Naive B cell (primary cell): ENCODE results near the gene TRERF1. TPM values are rescaled to one million over a fixed set of nuclear protein-coding genes. Genes with fewer than 3 reads are reported as not detected.

ENCODE experiments used
- ATAC-seq, 2 donors: fragments of 150-1000 bp; cut with Tn5 transposase; 2 replicates each; pipeline ENCODE4 v1.10.0; 2021; ENCODE audit warnings: low read depth in 2 of 2, mild to moderate bottlenecking in 2 of 2, moderate library complexity in 2 of 2
- DNase-seq: peaks from one replicate; pipeline ENCODE4 v3.0.0; 2022
- H3K27ac Mint-ChIP-seq, 6 donors: one replicate each; pipeline ENCODE4 v1.8.0; 2020 to 2022; ENCODE audit warnings: mild to moderate bottlenecking in 6 of 6, mixed read lengths in 6 of 6, moderate library complexity in 5 of 6, inconsistent platforms in 2 of 6
- H3K27me3 Mint-ChIP-seq, 3 donors: one replicate each; pipeline ENCODE4 v1.8.0; 2021 to 2022; ENCODE audit warnings: mixed read lengths in 3 of 3, mild to moderate bottlenecking in 1 of 3
- H3K36me3 Mint-ChIP-seq, 2 donors: one replicate each; pipeline ENCODE4 v1.8.0; 2020 to 2022; ENCODE audit warnings: mixed read lengths in 2 of 2, inconsistent platforms in 1 of 2, mild to moderate bottlenecking in 1 of 2
- H3K4me1 Mint-ChIP-seq, 3 donors: one replicate each; pipeline ENCODE4 v1.8.0; 2020 to 2022; ENCODE audit warnings: mixed read lengths in 3 of 3, inconsistent platforms in 1 of 3, mild to moderate bottlenecking in 1 of 3, moderate library complexity in 1 of 3
- H3K4me3 Mint-ChIP-seq, 8 donors: one replicate each; pipeline ENCODE4 v1.8.0; 2020 to 2022; ENCODE audit warnings: mild to moderate bottlenecking in 8 of 8, mixed read lengths in 8 of 8, moderate library complexity in 8 of 8, inconsistent platforms in 2 of 8
- H3K9me3 Mint-ChIP-seq, 7 donors: one replicate each; pipeline ENCODE4 v1.8.0; 2020 to 2022; ENCODE audit warnings: mixed read lengths in 7 of 7, mild to moderate bottlenecking in 5 of 7, inconsistent platforms in 2 of 7, moderate library complexity in 1 of 7
- polyA plus RNA-seq, 6 donors: library from polyadenylated mRNA; unstranded; fragments of 300-500 nt; fragmentation: Illumina TruSeq; gene quantifications; one replicate each; pipeline ENCODE4 v1.2.3, GENCODE V29; 2021; ENCODE audit warnings: low read depth in 6 of 6

Gene TRERF1
- polyA plus RNA-seq, 6 donors from 2014 or later, result 0.07 to 0.13 (median 0.08) TPM; not detected in 3

GRCh38 chr6:42462474-42462972, 10.8 kb upstream of the TRERF1 start:
- peaks cover 0 to under 1% of the 10 kb centered on the region in 2 donors for H3K36me3 Mint-ChIP-seq
- ATAC-seq, result no peak
- H3K4me3 Mint-ChIP-seq, result no peak overlapping the region
- no peak for DNase-seq
- H3K4me1 Mint-ChIP-seq, result no peaks in the 10 kb centered on the region
- H3K27ac Mint-ChIP-seq, result no peak overlapping the region
- H3K27me3 Mint-ChIP-seq, result peaks cover 2 to 12% (median 4%) of the 10 kb centered on the region in 3 donors
- peaks cover 0 to 6% (median under 1%) of the 10 kb centered on the region in 7 donors for H3K9me3 Mint-ChIP-seq

DNA sequence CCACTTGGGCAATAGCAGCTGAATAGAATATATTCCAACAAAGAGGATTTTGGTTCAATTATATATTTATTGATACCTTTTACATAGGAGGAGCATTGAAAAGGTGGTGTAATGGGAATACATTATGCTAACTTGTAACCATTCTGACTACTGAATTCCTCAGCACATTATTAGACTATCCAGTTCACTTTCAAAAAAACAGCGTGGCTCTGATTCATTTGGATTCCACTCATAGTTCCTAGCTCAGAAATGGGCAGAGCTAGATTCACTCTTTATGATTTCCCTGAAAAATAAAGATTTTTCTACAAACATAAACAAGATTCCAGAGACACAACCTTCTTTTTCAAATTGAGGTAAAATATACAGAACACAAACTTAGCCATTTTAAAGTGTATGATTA, 9.2 kb upstream of the TRERF1 start:
- DNase-seq (no peak), ATAC-seq (no peak)
- H3K27me3 Mint-ChIP-seq, result peaks cover 0 to 11% (median 4%) of the 10 kb centered on the region in 3 donors
- H3K27ac Mint-ChIP-seq, result no peak overlapping the region
- H3K4me1 Mint-ChIP-seq, result no peaks in the 10 kb centered on the region
- H3K36me3 Mint-ChIP-seq, result no peaks in the 10 kb centered on the region
- H3K4me3 Mint-ChIP-seq, result no peak overlapping the region
- H3K9me3 Mint-ChIP-seq, result peaks cover 0 to 3% (median 0%) of the 10 kb centered on the region in 7 donors

GRCh38 chr6:42459888-42460287, 8.2 kb upstream of the TRERF1 start:
- Mint-ChIP-seq H3K4me3 (no peak overlapping the region), H3K9me3 (no peaks in the 10 kb centered on the region), H3K36me3 (no peaks in the 10 kb centered on the region), H3K4me1 (no peaks in the 10 kb centered on the region), H3K27ac (no peak overlapping the region), H3K27me3 (peaks cover 0 to 4% (median under 1%) of the 10 kb centered on the region in 3 donors)
- ATAC-seq (no peak), DNase-seq (no peak)

- ATAC-seq (no peak), DNase-seq (no peak)
- no peaks in the 10 kb centered on the region for H3K36me3 Mint-ChIP-seq
- H3K27ac Mint-ChIP-seq, result peak overlapping the region in 1 of 6 donors; percentile 57
- H3K4me3 Mint-ChIP-seq, result peak overlapping the region in 7 of 8 donors; percentile 68 to 95 (median 87)
- H3K27me3 Mint-ChIP-seq, result peaks cover 24 to 42% (median 35%) of the 10 kb centered on the region in 3 donors
- H3K9me3 Mint-ChIP-seq, result no peaks in the 10 kb centered on the region
- peaks cover 20 to 33% (median 27%) of the 10 kb centered on the region in 3 donors for H3K4me1 Mint-ChIP-seq
Measured at GRCh38 chr6:42454428-42454791, 2.7 kb upstream of the TRERF1 start.

DNA sequence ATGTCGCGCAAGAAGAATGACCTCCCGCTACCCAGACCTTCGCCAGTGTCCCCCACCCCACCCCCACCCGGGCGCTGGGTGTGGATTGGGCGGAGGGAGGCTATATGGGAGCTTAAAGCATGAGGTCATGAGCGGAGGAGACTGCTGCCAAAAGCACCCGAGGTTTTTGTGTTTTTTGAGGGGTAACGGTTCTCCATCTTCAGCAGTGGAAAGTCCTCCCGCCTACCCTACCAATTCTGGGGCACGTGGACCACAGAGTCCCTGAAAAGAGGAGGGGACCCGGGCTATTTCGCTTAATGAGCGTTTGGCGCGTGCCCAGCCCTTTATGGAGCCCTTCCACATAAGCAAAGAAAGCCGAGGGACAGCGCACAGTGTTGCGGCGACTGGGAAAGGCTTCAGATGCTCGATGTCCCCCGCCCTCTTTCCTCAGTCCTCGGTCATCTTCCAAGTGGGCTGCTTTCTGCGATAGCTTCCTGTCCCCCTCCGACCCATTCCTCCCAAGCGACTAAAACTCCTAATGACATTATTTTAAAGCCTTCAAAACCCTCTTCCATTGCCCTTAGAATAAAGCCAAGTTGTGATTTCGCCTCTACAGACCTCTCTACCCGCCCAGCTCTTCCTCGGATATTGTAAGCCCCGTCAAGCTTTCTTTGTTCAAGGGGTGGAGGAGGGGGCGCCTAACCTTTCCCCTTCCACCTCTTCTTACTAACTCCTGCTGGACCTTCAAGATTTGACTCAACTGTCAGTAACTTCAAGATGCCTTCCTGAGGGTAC, 2.1 kb upstream of the TRERF1 start:
- Mint-ChIP-seq H3K4me3 (peak overlapping the region; percentile 61 to 95 (median 84)), H3K4me1 (peaks cover 20 to 33% (median 27%) of the 10 kb centered on the region in 3 donors), H3K36me3 (no peaks in the 10 kb centered on the region), H3K27ac (peak overlapping the region in 2 of 6 donors; percentile 51 to 57), H3K9me3 (no peaks in the 10 kb centered on the region), H3K27me3 (peaks cover 24 to 44% (median 35%) of the 10 kb centered on the region in 3 donors)
- ATAC-seq (peak in 1 of 2 donors; percentile 17), DNase-seq (no peak)

DNA sequence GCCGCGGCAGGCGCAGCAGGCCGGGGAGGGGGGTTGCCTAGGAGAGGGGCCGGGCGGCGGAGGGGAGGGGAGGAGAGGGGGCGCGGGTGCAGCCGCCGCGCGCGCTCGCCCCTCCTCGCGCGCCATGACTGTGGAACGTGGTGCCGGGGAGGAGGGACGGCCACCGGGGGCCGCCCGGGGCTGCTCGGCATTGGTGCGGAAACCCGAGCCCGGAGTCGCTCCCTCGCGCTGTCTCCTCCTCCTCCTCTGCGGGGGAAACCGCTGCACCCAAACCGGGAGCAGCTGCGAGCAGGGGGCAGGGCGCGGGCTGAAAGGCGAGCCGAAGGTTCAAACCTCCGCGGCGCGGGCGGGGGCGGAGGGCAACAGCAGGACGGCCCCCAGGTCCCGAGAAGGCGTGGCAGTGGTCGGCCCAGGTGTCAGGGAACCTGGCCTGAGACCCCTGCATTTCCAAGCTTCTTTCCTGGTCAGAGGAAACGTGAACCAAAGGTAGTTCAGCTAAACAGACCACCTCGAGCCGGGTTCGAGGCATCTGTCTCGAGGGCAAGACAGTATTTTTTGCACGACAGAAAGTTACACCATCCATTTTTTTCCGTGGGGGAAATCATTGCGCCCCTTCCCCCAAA, 1.4 kb upstream of the TRERF1 start:
- ATAC-seq, result peak; percentile 62 to 65
- Mint-ChIP-seq H3K4me1 (peaks cover 20 to 33% (median 27%) of the 10 kb centered on the region in 3 donors), H3K36me3 (no peaks in the 10 kb centered on the region), H3K9me3 (no peaks in the 10 kb centered on the region), H3K27me3 (peaks cover 31 to 51% (median 35%) of the 10 kb centered on the region in 3 donors), H3K4me3 (peak overlapping the region; percentile 77 to 98 (median 89)), H3K27ac (peak overlapping the region in 1 of 6 donors; percentile 51)
- DNase-seq, result peak; percentile 27

DNA sequence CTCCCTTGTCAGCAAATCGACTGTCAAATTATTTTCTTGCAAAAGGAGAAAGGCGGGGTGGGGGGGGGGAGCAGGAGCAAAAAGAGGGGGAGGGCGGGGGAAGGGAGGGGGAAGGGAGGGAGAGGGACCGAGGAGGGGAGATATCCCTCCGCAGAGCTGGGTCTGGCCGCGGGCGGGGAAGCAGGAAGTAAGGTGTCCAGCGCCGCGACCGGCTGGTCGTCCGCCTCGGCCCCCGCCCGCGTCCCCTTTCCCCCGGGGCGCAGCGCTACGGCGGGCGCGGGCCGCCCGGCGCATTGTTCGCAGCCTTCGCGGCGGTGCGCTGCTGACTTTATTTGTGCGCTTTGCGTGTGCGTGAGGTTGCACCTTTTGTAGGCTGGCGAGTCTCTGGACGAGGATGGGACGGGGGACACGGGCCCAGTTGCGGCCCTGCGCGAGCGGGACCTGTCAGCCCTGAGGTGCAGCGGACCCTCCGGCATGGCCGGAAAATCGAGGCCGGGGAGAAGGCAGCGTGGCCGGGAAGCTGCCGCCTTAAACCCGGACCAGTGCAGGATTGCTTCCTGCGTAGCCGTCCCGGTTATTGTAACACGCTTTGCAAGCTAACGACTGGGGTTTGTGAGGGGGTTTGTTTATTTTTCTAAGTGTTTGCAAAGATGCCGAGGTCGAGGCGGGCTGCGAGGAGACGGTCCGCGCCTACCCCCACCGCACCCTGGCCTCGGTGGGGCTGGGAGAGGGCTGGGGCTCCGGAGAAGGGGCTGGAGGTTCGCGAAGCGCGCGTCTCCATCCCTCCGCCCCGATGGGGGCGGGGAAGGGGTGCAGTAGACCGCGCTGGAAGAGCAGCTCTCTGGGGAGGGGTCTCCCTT, 675 bp upstream of the TRERF1 start:
- Mint-ChIP-seq H3K27ac (peak overlapping the region in 1 of 6 donors; percentile 20), H3K4me1 (peaks cover 20 to 33% (median 27%) of the 10 kb centered on the region in 3 donors), H3K9me3 (no peaks in the 10 kb centered on the region), H3K36me3 (no peaks in the 10 kb centered on the region), H3K4me3 (peak overlapping the region; percentile 77 to 98 (median 94)), H3K27me3 (peaks cover 33 to 59% (median 40%) of the 10 kb centered on the region in 3 donors)
- peak; percentile 39 to 43 for ATAC-seq
- no peak for DNase-seq

GRCh38 chr6:42450477-42451332, 1.0 kb downstream of the TRERF1 start:
- Mint-ChIP-seq H3K27ac (peak overlapping the region in 1 of 6 donors; percentile 25), H3K4me1 (peaks cover 20 to 33% (median 27%) of the 10 kb centered on the region in 3 donors), H3K36me3 (no peaks in the 10 kb centered on the region), H3K9me3 (no peaks in the 10 kb centered on the region), H3K4me3 (peak overlapping the region; percentile 77 to 98 (median 94)), H3K27me3 (peaks cover 38 to 62% (median 49%) of the 10 kb centered on the region in 3 donors)
- DNase-seq (no peak), ATAC-seq (peak in 1 of 2 donors; percentile 11)

GRCh38 chr6:42449917-42450476, 1.7 kb downstream of the TRERF1 start:
- no peak for ATAC-seq
- no peak for DNase-seq
- Mint-ChIP-seq H3K27me3 (peaks cover 43 to 62% (median 57%) of the 10 kb centered on the region in 3 donors), H3K4me1 (peaks cover 20 to 33% (median 27%) of the 10 kb centered on the region in 3 donors), H3K27ac (no peak overlapping the region), H3K9me3 (no peaks in the 10 kb centered on the region), H3K4me3 (peak overlapping the region in 7 of 8 donors; percentile 89 to 98 (median 94)), H3K36me3 (no peaks in the 10 kb centered on the region)

DNA sequence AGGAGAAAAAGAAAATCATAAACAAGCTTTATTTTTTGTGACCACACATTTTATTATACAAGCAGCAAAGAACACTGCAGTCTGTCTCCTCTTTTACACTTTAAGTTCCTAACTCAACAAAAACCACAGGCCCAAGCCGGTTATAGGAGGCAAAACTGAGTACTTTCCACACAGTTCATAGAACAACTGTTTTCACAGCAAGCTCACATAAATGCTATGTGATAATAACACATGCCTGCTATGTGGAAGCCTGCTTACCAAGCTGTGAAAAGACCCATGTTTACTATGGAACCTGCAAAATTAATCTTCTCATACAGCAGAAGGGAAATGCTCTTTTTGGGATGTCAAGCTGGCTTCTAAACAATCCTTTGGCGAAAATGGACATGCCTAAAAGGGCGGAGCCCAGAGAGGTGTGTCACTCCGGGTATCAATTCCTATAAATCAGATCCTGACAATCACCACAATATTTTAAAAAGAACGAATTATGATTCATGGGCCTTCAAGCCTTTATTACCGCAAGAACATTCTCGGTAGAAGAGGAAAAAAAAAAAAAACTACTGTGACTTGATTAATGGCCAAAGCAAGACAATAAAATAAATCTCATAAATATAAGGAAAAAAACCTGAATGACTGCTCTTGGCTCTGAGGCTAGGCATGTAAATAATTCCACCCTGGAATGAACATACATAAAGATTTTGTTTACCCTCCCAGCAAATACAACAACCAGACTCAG, 2.6 kb downstream of the TRERF1 start:
- Mint-ChIP-seq H3K9me3 (no peaks in the 10 kb centered on the region), H3K36me3 (no peaks in the 10 kb centered on the region), H3K4me3 (peak overlapping the region in 4 of 8 donors; percentile 20 to 89 (median 53)), H3K4me1 (peaks cover 18 to 28% (median 25%) of the 10 kb centered on the region in 3 donors), H3K27me3 (peaks cover 41 to 55% (median 54%) of the 10 kb centered on the region in 3 donors), H3K27ac (no peak overlapping the region)
- ATAC-seq (no peak), DNase-seq (no peak)

- peaks cover 13 to 21% (median 18%) of the 10 kb centered on the region in 3 donors for H3K4me1 Mint-ChIP-seq
- no peaks in the 10 kb centered on the region for H3K36me3 Mint-ChIP-seq
- H3K27me3 Mint-ChIP-seq, result peaks cover 36 to 51% (median 47%) of the 10 kb centered on the region in 3 donors
- DNase-seq (no peak), ATAC-seq (no peak)
- H3K27ac Mint-ChIP-seq, result no peak overlapping the region
- no peak overlapping the region for H3K4me3 Mint-ChIP-seq
- no peaks in the 10 kb centered on the region for H3K9me3 Mint-ChIP-seq
Measured at GRCh38 chr6:42448391-42448790, 3.3 kb downstream of the TRERF1 start.
